HG02623 (cell line): ENCODE results near the gene SUPT3H.
"Not testable (repeated sequence)": the region's sequence is repeated elsewhere in the genome, so short reads cannot be mapped to it uniquely, and the experiment has no call there.

ENCODE experiments used
- ATAC-seq: cut with Tn5 transposase; IDR thresholded peaks from one replicate; pipeline ENCODE4 v1.9.1; 2021; ENCODE audit warnings: moderate library complexity; ENCODE audit not compliant: unreplicated experiment

SUPT3H gene

DNA sequence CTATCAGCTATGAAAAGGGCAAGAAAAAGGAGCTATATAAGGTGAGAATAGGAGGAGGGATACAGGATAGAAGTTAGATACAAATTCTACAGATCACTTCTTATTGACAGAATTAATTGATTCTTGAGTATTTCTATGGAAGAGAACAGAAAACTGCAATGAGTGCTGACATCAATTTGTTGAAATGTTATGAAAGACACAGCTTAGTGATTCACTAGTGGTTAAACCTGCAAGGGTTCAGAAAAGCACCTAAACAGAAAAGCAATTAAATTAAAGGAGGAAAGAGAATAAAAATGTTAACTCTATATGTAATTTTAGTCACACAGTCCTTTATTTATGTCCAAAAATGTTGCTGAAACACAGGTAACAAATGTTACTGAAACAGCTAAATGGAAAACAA is 304.0 kb downstream of the SUPT3H start:
- no peak for ATAC-seq

DNA sequence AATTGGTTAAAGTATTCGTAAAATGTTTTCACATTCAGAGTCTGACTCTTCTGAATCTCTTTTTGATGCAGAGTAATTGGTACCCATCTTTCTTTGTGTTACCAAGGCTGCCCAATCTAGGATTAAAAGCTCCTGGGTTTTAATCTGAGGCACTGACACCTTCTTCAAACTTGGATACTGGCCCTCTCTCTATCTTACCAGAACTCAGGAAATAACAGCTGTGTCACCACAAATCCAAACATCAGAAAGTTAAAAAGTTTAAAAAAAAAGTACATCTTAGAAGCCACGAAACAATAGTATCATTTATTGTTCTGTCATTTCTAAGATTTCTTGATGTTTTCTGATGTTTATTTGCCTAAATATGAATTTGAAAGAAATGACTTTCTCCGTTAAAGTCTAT is 305.1 kb downstream of the SUPT3H start:
- no peak for ATAC-seq

DNA sequence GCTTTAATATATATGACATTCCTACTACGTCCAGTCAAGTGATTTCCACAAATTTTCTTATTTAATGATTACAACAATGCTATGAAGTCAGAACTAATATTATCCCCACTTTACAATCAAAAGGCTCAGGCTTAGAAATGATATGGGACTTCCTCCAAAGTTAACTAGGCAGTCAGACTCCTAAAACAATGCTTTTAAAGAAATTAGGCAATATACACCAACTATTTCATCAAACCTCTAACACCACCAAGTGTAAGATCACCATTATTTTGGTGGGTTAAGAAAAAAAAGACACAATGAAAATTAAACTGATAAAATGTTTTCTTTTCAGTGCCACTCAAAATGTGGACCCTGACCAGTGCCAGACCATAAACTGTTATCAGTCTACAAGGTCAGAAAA is 305.7 kb downstream of the SUPT3H start:
- ATAC-seq: no peak

DNA sequence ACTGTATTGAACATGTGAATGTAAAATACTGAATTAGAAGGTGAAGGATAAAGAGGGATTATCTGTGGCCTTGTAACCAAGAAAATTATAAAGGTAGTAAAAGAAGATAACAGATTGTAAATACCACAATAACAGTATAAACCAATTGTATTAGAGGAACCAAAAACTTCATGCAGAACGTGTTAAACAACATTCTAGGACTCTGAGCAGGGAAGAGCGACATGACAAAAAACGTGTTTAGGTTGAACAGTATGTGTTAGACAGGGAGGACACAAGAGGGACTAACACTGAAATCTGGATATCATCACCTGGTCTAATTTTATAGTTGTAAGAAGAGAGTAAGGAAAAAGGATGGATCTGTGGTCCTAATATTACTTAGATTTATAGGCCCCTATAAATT is 308.6 kb downstream of the SUPT3H start:
- no peak for ATAC-seq

DNA sequence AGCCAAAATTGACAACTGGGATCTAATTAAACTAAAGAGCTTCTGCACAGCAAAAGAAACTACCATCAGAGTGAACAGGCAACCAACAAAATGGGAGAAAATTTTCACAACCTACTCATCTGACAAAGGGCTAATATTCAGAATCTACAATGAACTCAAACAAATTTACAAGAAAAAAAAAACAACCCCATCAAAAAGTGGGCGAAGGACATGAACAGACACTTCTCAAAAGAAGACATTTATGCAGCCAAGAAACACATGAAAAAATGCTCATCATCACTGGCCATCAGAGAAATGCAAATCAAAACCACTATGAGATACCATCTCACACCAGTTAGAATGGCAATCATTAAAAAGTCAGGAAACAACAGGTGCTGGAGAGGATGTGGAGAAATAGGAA is 310.3 kb downstream of the SUPT3H start:
- not testable (repeated sequence) for ATAC-seq

DNA sequence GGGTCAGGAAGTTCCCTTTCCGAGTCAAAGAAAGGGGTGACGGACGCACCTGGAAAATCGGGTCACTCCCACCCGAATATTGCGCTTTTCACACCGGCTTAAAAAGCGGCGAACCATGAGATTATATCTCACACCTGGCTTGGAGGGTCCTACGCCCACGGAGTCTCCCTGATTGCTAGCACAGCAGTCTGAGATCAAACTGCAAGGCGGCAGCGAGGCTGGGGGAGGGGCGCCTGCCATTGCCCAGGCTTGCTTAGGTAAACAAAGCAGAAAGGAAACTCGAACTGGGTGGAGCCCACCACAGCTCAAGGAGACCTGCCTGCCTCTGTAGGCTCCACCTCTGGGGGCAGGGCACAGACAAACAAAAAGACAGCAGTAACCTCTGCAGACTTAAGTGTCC is 315.1 kb downstream of the SUPT3H start:
- not testable (repeated sequence) for ATAC-seq

DNA sequence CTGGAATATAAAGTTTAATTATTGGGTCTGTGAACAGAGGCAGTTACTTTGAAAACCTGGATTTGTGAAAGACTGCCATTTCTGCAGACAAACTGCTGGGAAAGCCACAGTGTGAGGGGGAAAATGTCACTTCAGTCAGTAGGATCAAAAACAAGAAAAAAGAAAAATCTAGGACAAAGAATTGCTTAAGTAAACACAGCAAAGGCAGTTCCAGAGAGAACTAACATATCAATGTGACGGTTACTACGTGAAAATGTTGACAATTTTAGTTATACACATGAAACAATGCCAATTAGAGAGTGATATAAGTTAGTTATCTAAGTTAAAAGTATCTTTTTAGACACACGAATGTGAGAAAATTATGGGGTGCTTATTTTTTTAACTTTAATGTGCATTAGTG is 320.0 kb downstream of the SUPT3H start:
- no peak for ATAC-seq

DNA sequence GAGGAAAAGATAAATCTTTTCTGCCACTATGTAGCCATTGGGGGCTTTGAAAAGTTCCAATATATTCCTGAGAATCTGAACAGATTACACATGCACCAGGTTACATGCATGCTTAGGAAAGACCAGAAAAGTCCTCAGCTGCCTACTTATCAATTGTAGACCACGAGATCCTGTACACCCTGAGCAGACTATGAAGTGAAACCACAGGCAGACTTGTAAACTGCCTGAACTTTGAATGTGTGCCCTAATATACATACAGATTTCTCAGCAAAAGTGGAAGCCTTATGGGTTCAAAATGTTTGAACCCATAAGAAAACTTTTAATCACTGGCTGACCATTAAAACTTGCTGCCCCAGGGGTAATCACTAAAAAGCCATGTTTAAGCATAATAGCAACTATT is 323.1 kb downstream of the SUPT3H start:
- no peak for ATAC-seq

DNA sequence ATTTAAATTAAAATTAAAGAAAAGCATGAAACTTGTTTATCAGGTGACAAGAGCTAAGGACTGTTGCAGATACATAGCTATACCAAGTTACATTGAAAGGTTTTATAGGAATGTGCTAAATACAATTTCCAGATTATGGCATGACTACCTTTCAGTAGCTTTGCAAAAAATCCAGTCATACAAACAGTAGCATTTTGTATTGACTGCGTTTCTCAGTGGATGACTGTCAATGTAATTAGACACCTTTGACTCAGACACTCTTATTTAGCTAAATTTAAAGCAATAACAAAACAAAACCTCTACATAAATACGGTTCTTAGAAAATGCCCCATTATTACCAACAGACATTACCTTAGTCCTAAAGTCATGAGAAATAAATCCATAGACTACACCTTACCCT is 325.4 kb downstream of the SUPT3H start:
- ATAC-seq: no peak

DNA sequence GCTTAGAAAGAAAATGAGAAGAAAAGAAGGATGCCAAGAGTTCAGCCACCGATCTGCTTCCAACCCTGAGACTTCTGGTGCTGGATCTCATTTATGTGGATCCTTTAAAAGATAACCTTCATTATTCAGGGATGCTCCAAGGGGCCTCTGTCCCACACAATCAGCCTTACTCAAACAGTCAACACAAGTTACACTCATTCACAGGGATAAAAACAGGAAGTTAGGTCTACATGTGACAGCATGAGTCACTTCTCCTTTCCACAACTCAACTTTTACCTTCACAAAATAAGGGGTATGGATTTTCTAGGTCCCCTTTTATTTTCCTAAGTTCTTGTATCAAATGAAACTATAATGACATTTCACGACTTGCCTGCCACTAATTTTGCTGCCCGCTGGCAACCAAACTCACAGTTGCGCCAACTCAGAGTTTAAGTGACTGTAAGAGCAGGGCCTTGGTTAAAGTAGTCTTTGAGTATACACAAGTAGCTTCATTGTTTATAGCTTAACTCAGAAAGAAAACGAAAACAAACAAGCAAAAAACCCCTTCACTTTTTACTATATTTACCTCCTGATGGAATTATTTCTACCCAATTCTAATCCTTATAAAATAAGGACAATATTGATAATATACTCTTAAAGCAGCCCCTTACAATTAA is 328.4 kb downstream of the SUPT3H start:
- ATAC-seq: no peak

DNA sequence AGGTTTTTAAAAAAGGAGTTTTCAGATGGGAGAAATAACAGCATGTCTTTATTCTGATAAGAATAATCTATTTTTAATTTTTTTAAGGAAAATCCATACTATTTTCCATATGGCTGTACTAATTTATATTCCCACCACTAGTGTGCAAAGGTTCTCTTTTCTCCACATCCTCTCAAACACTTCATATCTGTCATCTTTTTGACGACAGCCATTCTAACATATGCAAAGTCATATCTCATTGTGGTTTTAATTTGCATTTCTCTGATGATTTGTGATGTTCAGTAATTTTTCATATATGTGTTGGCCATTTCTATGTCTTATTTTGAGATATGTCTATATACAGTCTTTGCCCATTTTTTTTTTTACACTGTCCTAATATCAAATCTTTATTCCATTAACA is 330.2 kb downstream of the SUPT3H start:
- no peak for ATAC-seq

DNA sequence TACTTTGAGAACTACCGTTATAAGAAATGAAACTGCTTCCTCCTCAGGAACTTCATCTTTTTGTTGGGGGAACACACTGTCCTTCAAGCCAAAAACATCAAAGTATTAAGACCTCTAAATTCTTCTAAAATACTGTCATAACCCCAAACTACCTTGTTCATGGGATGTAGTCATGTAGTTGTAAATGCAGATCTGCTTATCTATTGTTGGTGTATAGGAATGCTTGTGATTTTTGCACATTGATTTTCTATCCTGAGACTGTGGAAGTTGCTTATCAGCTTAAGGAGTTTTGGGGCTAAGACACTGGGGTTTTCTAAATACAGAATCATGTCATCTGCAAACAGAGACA is 332.5 kb downstream of the SUPT3H start:
- no peak for ATAC-seq

DNA sequence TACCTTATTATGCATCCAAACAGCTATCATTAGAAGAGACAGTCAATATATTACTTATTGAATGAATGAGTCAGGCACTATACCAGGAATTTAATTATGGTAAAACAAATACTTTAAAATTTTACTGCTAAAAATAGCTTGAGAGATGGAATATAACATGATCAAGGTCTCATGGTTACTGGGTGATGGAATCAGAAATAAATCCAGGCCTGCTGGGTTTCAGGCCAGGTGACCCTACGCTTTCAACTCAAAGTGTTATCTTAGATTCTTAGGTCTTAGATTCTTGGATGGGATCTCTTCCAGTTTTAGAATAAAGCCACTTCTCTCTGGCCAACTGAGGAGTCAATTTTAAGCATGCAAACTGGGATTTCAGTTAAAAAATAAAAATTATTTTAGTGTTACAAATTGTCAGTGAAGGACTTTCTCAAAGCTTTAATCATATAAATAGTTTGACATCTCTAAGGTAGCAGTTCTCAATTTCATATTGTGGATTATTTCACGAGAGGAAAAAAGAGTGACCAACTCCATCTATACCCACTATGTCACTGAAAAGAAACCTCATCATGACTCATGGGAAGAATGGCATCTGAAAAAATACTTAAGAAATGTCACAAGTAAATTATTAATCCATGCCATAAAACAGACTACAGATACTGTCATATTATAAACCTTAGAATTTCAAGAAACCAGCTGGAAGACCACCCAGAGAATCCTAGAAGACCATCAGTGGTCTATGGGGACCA is 333.1 kb downstream of the SUPT3H start:
- no peak for ATAC-seq

DNA sequence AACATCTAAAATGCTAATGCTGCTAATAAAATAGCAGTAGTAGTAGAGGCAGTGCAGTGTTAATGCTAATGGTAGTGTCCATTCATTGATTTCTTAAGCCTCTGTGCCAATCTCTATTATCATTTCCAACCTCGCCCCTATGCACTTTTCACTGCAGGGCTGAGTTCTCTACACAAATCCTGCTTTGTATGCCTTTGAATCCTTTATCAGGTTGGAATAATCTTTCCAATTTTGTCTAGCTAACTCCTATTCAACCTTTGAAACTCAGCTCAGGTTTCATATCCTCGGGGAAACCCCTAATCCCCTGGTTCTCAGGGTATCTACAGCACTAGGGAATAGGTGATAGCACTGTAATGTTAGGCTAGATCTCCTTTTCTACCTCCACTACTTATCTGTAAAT is 333.6 kb downstream of the SUPT3H start:
- no peak for ATAC-seq

DNA sequence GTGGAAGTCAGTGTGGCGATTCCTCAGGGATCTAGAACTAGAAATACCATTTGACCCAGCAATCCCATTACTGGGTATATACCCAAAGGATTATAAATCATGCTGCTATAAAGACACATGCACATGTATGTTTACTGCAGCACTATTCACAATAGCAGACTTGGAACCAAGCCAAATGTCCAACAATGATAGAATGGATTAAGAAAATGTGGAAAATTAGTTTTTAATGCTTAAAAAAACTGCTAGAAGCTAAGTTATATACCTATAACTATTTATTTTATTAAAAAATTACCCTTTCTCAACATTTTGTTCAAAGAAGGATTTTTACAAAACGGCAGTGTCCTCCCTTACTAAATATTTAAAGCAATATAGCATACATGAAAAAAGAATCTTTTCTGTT is 335.1 kb downstream of the SUPT3H start:
- not testable (repeated sequence) for ATAC-seq

DNA sequence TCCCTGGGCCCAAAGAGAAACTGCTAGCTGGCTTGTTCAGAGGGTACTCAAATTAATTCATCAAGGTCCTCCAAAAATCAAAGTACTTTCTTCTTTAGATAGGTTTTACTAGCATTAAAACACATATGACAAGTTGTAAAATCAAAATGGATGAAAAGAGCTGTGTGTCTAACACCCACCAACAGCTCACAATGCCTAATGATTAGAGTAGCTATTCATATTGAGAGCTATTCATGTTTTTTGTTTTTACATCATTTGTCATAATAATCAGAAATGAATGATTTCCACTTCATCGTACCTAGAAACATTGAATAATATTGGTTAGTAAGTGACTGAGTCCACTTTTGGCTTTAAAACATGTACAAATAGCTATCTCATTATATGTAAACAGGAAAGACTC is 339.5 kb downstream of the SUPT3H start:
- ATAC-seq: no peak

DNA sequence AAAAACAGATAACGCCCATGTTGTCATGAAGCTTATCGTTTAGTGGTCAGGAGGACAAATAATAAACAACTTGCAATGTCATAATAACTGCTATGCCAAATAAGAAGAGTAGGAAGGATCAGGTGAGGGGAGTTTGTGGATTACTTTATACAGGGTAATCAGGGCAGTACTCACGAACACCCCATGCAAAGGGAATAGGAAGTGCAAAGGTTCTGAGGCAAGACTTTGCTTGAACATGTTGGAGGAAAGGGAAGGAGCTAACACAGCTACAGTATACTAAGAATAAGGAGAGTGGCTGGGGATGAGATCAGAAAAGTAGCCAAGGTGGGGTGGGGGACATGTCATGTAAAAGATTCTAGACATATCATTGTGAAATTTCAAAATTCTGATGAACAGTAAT is 341.6 kb downstream of the SUPT3H start:
- no peak for ATAC-seq

DNA sequence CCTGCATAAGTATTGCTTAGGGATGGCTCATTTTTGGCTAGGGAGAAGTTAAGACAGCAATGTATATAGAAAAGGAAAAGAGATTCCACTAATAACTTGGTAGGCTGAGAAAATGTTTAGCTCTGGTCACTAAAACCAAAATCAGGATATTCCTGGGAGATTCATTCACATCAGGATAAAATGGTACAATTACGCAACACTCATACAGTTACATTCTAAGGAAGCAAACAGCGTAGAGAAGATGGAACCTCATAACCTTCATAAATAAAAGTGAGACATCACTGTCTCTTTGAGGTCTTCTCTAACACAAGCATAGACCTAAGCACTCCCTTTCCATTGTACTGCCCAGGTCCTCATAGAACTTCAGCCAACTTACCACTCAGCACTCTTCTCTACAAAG is 345.3 kb downstream of the SUPT3H start:
- ATAC-seq: no peak

DNA sequence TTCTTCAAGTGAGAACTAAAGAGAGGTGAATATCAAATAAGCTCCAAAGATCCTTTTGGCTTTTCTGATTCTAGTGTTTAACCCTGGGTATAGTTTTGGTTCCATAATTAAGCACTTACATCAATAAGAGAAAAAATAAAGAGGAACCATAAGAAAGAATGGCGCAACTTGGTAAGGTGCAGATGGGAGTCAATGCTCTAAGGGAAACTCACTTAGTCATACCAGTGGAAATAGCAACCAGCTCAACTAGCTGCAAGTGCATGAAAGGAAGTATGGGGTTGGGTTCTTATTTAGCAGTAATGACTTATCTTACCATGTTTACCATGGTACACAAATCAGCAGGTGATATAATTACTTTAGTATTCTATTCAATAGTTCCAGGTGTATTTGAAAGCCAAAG is 346.1 kb downstream of the SUPT3H start:
- ATAC-seq: no peak

DNA sequence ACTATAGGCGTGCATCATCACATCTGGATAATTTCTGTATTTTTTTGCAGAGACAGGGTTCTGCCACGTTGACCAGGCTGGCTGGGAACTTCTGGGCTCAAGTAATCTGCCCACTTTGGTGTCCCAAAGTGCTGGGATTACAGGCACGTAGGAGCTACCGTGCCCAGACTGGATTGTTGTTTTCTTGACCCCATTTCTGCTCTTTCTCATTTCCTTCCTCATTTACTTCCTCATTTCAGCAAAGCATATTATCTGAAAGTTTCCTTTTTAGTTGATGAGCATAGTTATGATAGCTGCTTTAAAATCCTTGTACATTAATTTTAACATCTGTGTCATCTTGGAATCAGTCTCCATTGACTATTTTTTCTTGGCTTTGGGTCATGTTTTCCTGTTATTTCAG is 350.6 kb downstream of the SUPT3H start:
- no peak for ATAC-seq

DNA sequence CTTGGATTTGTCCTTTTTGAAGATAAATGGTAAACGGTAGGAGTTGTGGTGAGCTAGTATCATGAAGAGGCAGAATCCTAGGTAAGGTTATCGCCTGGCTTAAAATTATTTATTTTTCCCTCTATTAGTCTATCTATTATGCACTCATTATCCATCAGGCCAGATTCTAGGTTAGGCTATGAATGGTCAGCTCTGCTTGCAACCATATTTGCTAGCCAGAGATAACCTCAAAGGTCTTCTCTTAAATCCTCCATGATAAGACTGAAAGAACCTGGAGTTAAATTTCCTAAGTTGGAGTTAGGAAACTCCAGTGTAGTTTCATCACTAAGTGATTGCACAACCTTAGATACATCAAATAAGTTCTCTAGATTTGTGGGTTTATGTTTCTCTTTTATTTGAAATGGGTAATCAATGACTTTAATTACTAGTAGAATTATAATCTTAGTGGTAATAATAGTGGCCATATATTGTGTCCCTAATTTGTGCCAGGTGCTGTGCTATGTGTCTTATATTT is 351.7 kb downstream of the SUPT3H start:
- ATAC-seq: no peak

DNA sequence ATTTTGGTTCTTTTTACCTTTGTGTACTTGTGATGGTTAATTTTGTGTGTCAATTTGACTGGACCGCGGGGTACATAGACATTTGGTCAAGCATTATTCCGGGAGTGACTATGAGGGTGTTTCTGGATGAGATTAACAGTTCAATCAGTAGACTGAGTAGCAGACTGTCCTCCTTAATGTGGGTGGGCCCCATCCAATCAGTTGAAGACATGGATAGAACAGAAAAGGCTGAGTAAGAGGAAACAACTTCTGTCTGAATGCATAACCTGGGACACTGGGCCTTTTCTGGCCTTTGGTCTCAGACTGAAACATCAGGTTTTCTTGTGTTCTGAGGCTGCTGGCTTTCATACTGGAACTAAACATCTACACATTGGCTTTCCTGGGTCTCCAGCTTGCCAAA is 353.1 kb downstream of the SUPT3H start:
- ATAC-seq: no peak

DNA sequence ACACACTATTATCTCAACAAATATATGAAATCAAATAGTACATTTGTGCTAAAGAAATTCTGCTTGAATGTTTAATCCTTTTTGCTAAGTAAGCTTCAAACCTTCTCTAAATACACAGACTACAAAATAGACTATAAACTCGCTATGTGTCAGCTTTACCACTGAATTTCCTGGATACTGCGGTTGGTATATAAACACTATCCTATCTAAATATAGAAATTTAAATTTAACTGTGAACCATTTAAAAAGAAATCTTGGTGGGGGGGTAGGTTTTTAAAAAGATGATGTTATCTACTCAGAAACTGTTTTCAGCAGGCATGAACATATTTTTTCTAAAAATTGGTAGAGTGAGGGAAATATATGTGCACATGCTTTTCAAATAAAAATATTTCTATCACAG is 356.1 kb downstream of the SUPT3H start:
- no peak for ATAC-seq
